GM12878 (cell line): ENCODE data around the gene FLT3LG. TPM values are rescaled to one million over a fixed set of nuclear protein-coding genes. Genes with fewer than 3 reads are reported as not detected.
A peak's percentile ranks its signal among the peaks of the same experiment; 100 is the strongest.

Source experiments
- ATF3 ChIP-seq: IDR thresholded peaks from 2 replicates; pipeline ENCODE4 v1.6.1; 2011; ENCODE audit warnings: low read depth, mild to moderate bottlenecking, low read length, moderate library complexity, borderline replicate concordance; ENCODE audit errors: extremely low read depth
- BACH1 ChIP-seq: fragments of 450-650 bp; IDR thresholded peaks from 2 replicates; pipeline ENCODE4 v1.6.1; 2017; ENCODE audit warnings: mild to moderate bottlenecking, borderline replicate concordance
- CBFB ChIP-seq: IDR thresholded peaks from 2 replicates; pipeline ENCODE4 v1.6.1; 2016; ENCODE audit warnings: antibody characterized with exemption, low read depth
- CREM ChIP-seq: IDR thresholded peaks from 2 replicates; pipeline ENCODE4 v1.6.1; 2014; ENCODE audit warnings: antibody characterized with exemption, low read depth
- CTCF ChIP-seq, 3 experiments: IDR thresholded peaks in 2 of 3; conservative IDR thresholded peaks in 1 of 3; 2 replicates each; pipeline ENCODE4 v1.5.1; 2011; ENCODE audit warnings: low read depth in 3 of 3, low read length in 3 of 3, mild to moderate bottlenecking in 3 of 3, control low read depth in 2 of 3, moderate library complexity in 2 of 3, inconsistent platforms in 1 of 3, mixed read lengths in 1 of 3; ENCODE audit not compliant: control insufficient read depth in 2 of 3, insufficient read depth in 1 of 3; ENCODE audit errors: extremely low read depth in 1 of 3
- ELK1 ChIP-seq: IDR thresholded peaks from 2 replicates; pipeline ENCODE4 v1.6.1; 2012; ENCODE audit warnings: low read depth, low read length, improper control_type of control experiment
- HDGF ChIP-seq: fragments of 450-650 bp; IDR thresholded peaks from 2 replicates; pipeline ENCODE4 v1.6.1; 2016; ENCODE audit warnings: antibody characterized with exemption
- JUNB ChIP-seq: IDR thresholded peaks from 2 replicates; pipeline ENCODE4 v1.6.1; 2016; ENCODE audit warnings: antibody characterized with exemption, mild to moderate bottlenecking
- LARP7 ChIP-seq: fragments of 450-650 bp; IDR thresholded peaks from 2 replicates; pipeline ENCODE4 v1.6.1; 2017; ENCODE audit warnings: mild to moderate bottlenecking
- MEF2A ChIP-seq: IDR thresholded peaks from 2 replicates; pipeline ENCODE4 v1.6.1; 2011; ENCODE audit warnings: low read depth, mild to moderate bottlenecking, low read length, moderate library complexity; ENCODE audit not compliant: insufficient read depth
- NR2C1 ChIP-seq: fragments of 450-650 bp; IDR thresholded peaks from 2 replicates; pipeline ENCODE4 v1.6.1; 2017; ENCODE audit warnings: antibody characterized with exemption, mild to moderate bottlenecking, moderate library complexity
- PRDM15 ChIP-seq: fragments of 450-650 bp; formaldehyde crosslinking; IDR thresholded peaks from 2 replicates; pipeline ENCODE4 v1.4.0; 2020; ENCODE audit warnings: mild to moderate bottlenecking, moderate library complexity
- SMC3 ChIP-seq: IDR thresholded peaks from 2 replicates; pipeline ENCODE4 v1.6.1; 2011; ENCODE audit warnings: low read length, improper control_type of control experiment, borderline replicate concordance
- SREBF1 ChIP-seq: IDR thresholded peaks from 2 replicates; pipeline ENCODE4 v1.6.1; 2012; ENCODE audit warnings: mild to moderate bottlenecking, low read length
- STAT1 ChIP-seq: fragments of 450-650 bp; conservative IDR thresholded peaks from 2 replicates; pipeline ENCODE4 v1.6.1; 2014; ENCODE audit warnings: antibody characterized with exemption, mild to moderate bottlenecking
- TBL1XR1 ChIP-seq: IDR thresholded peaks from 2 replicates; pipeline ENCODE4 v1.6.1; 2012; ENCODE audit warnings: low read depth, low read length, improper control_type of control experiment
- USF2 ChIP-seq: IDR thresholded peaks from 2 replicates; pipeline ENCODE4 v1.6.1; 2011; ENCODE audit warnings: low read depth, low read length, improper control_type of control experiment, borderline replicate concordance
- ZBTB4 ChIP-seq: fragments of 450-650 bp; formaldehyde crosslinking; IDR thresholded peaks from 2 replicates; pipeline ENCODE4 v1.4.0; 2022; ENCODE audit warnings: mild to moderate bottlenecking, moderate library complexity
- polyA plus RNA-seq, 11 experiments: library from polyadenylated mRNA; depleted of rRNA in 4 of 11; unstranded in 6 of 11; stranded (reverse) in 5 of 11; fragments of >200 nt; fragmentation: Nextera tagmentation in 4 of 11; fragmentation: Illumina TruSeq in 1 of 11; extraction: Ambion mirVana in 4 of 11; extraction: Trizol in 1 of 11; gene quantifications; 1 replicate in 1 of 11; 2 replicates in 10 of 11; pipeline versions ENCODE4 v1.2.1 to v1.2.3, GENCODE V29; 2011 to 2016; ENCODE audit warnings: inconsistent platforms in 2 of 11, missing spikeins in 2 of 11, low read depth in 1 of 11
- total RNA-seq, 4 experiments: library from RNA; depleted of rRNA in 3 of 4; stranded (reverse); fragments of >200 nt in 3 of 4; fragmentation: Illumina TruSeq in 1 of 4; extraction: Trizol in 1 of 4; gene quantifications; 2 replicates each; pipeline versions ENCODE4 v1.2.1 to v1.2.3, GENCODE V29; 2013 to 2021

The FLT3LG gene
- total and polyA plus RNA-seq, 10 of the 15 experiments (the other 5 are each of a cell fraction or from before 2014, with no cell fraction given): 0.68 to 13.1 (median 4.3) TPM

- no peak for TF ChIP-seq CTCF (IDR thresholded peaks at IDR 0.05 in 2 of 3, conservative IDR thresholded peaks at IDR 0.05 in 1 of 3; ENCODE audit: control insufficient read depth in 2 of 3, extremely low read depth in 1 of 3, insufficient read depth in 1 of 3, low read depth in 3 of 3, low read length in 3 of 3)
- 0 out of 2 replicates have a peak, but pooled peaks have one; percentile 37 for TF ChIP-seq TBL1XR1
- TF ChIP-seq ELK1: peak; percentile 73
- no peak for TF ChIP-seq ZBTB4 (CRISPR knock-in tag)
- peak; percentile 87; the same call in 1 of the 2 replicates for TF ChIP-seq LARP7
- TF ChIP-seq SREBF1: no peak
- TF ChIP-seq STAT1: no peak
- TF ChIP-seq JUNB: no peak
- TF ChIP-seq CBFB: peak; percentile 99
- TF ChIP-seq SMC3: no peak
- TF ChIP-seq MEF2A: no peak
- TF ChIP-seq PRDM15 (CRISPR knock-in tag): no peak
- TF ChIP-seq CREM: peak; percentile 98
- TF ChIP-seq NR2C1: peak; percentile 89
- TF ChIP-seq USF2: peak; percentile 97
- peak; percentile 69; the same call in 1 of the 2 replicates for TF ChIP-seq BACH1
- TF ChIP-seq ATF3: peak; percentile 84; the same call in 1 of the 2 replicates
- TF ChIP-seq HDGF: peak; percentile 86
Observed at GRCh38 chr19:49487277-49488045, 13.4 kb downstream of the FLT3LG start, which contains the start of gene RPL13A (continued).
